MCF 10A (cell line): ENCODE measurements around the gene ANGPTL8. TPM values are rescaled to one million over a fixed set of nuclear protein-coding genes. Genes with fewer than 3 reads are reported as not detected.
A peak's percentile ranks its signal among the peaks of the same experiment; 100 is the strongest.

Experiments
- BruUV-seq: library from RNA; stranded (reverse); fragments of 400-500 nt; replicated peaks from 2 replicates; lab custom pipeline; 2021; lab: Mats Ljungman, UMichigan
- CTCF ChIA-PET: fragments of 300-600 bp; sonication (Branson Sonifier 250); formaldehyde crosslinking; extraction: SDS; loops from one replicate; lab custom pipeline; 2021; ENCODE audit warnings: antibody characterized with exemption, inconsistent platforms; lab: Yijun Ruan, JAX
- POLR2A ChIA-PET: fragments of 300-600, 350-650 bp; sonication (Branson Sonifier 250); formaldehyde crosslinking; extraction: SDS; loops from one replicate; lab custom pipeline; 2020; ENCODE audit warnings: antibody characterized with exemption, inconsistent platforms; lab: Yijun Ruan, JAX
- DNase-seq: peaks from one replicate; pipeline ENCODE4 v3.0.0-alpha.2; 2018; ENCODE audit not compliant: unreplicated experiment
- H3K27ac Mint-ChIP-seq: one replicate; pipeline ENCODE4 v1.8.0; 2022; ENCODE audit warnings: mild to moderate bottlenecking, low read depth, mixed read lengths; ENCODE audit not compliant: unreplicated experiment
- H3K27me3 Mint-ChIP-seq: one replicate; pipeline ENCODE4 v1.8.0; 2022; ENCODE audit warnings: mixed read lengths; ENCODE audit not compliant: insufficient read depth, unreplicated experiment
- H3K36me3 Mint-ChIP-seq: one replicate; pipeline ENCODE4 v1.8.0; 2022; ENCODE audit warnings: mild to moderate bottlenecking, moderate library complexity, mixed read lengths; ENCODE audit not compliant: insufficient read depth, unreplicated experiment
- H3K4me1 Mint-ChIP-seq: one replicate; pipeline ENCODE4 v1.8.0; 2022; ENCODE audit warnings: mixed read lengths; ENCODE audit not compliant: insufficient read depth, unreplicated experiment
- H3K4me3 Mint-ChIP-seq: one replicate; pipeline ENCODE4 v1.8.0; 2022; ENCODE audit warnings: mild to moderate bottlenecking, moderate library complexity, mixed read lengths; ENCODE audit not compliant: unreplicated experiment
- H3K9me3 Mint-ChIP-seq: one replicate; pipeline ENCODE4 v1.8.0; 2022; ENCODE audit warnings: mixed read lengths; ENCODE audit not compliant: unreplicated experiment
- intact Hi-C: fragments of 100-400 bp; cut with micrococcal nuclease; formaldehyde crosslinking; loops from 2 replicates; pipeline ENCODE4 v1.14.1; 2022
- total RNA-seq: library from RNA; stranded (reverse); gene quantifications from 2 replicates; pipeline ENCODE4 v1.2.3, GENCODE V29; 2022
- TF ChIP-seq, protein P1 (sequence below): fragments of 200-600 bp; IDR thresholded peaks from one replicate; pipeline ENCODE4 v1.8.0; 2022; ENCODE audit warnings: antibody characterized with exemption, mild to moderate bottlenecking; ENCODE audit not compliant: unreplicated experiment

Gene ANGPTL8
- total RNA-seq, 1 experiment from 2014 or later: not detected

GRCh38 chr19:11194656-11195558, 44.5 kb upstream of the ANGPTL8 start:
- peak overlapping the region; percentile 84 for H3K4me3 Mint-ChIP-seq
- no peak overlapping the region for H3K27ac Mint-ChIP-seq
- ChIA-PET CTCF (interaction anchor here (0.5 to 1.2 kb wide), 3 partner anchors 67 to 266 kb away, joined by 3 read pairs; no protein-coding TSS in a partner anchor), POLR2A (no interaction called here)
- no peak for DNase-seq
- no peaks in the 10 kb centered on the region for H3K9me3 Mint-ChIP-seq
- H3K36me3 Mint-ChIP-seq: peaks cover 26% of the 10 kb centered on the region
- intact Hi-C loops: loop anchor here (5.0 kb wide), 1 partner anchor 258 kb away; no protein-coding TSS in a partner anchor
- no TSS peak for BruUV-seq
- H3K27me3 Mint-ChIP-seq: no peaks in the 10 kb centered on the region
- peaks cover 15% of the 10 kb centered on the region for H3K4me1 Mint-ChIP-seq
- TF ChIP-seq, protein P1, sequence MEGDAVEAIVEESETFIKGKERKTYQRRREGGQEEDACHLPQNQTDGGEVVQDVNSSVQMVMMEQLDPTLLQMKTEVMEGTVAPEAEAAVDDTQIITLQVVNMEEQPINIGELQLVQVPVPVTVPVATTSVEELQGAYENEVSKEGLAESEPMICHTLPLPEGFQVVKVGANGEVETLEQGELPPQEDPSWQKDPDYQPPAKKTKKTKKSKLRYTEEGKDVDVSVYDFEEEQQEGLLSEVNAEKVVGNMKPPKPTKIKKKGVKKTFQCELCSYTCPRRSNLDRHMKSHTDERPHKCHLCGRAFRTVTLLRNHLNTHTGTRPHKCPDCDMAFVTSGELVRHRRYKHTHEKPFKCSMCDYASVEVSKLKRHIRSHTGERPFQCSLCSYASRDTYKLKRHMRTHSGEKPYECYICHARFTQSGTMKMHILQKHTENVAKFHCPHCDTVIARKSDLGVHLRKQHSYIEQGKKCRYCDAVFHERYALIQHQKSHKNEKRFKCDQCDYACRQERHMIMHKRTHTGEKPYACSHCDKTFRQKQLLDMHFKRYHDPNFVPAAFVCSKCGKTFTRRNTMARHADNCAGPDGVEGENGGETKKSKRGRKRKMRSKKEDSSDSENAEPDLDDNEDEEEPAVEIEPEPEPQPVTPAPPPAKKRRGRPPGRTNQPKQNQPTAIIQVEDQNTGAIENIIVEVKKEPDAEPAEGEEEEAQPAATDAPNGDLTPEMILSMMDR: no peak

- POLR2A ChIA-PET: no interaction called here
- peaks cover 19% of the 10 kb centered on the region for H3K36me3 Mint-ChIP-seq
- no peak overlapping the region for H3K27ac Mint-ChIP-seq
- H3K9me3 Mint-ChIP-seq: no peaks in the 10 kb centered on the region
- intact Hi-C loops: loop anchor here (5.0 kb wide), 1 partner anchor 258 kb away; no protein-coding TSS in a partner anchor
- TF ChIP-seq, protein P1: no peak
- H3K27me3 Mint-ChIP-seq: no peaks in the 10 kb centered on the region
- H3K4me3 Mint-ChIP-seq: peak overlapping the region; percentile 84
- no peak for DNase-seq
- no TSS peak for BruUV-seq
- CTCF ChIA-PET: interaction anchor here (1.2 kb wide), 1 partner anchor 67 kb away, joined by 3 read pairs; no protein-coding TSS in a partner anchor
- H3K4me1 Mint-ChIP-seq: peaks cover 11% of the 10 kb centered on the region
Observed at GRCh38 chr19:11195681-11196080, 43.7 kb upstream of the ANGPTL8 start.

- H3K4me1 Mint-ChIP-seq: peaks cover 11% of the 10 kb centered on the region
- peaks cover 13% of the 10 kb centered on the region for H3K36me3 Mint-ChIP-seq
- CTCF ChIA-PET: no interaction called here
- H3K4me3 Mint-ChIP-seq: peak overlapping the region; percentile 84
- H3K27me3 Mint-ChIP-seq: no peaks in the 10 kb centered on the region
- BruUV-seq: no TSS peak
- no peaks in the 10 kb centered on the region for H3K9me3 Mint-ChIP-seq
- TF ChIP-seq, protein P1: no peak
- intact Hi-C loops: loop anchor here (5.0 kb wide), 1 partner anchor 259 kb away; no protein-coding TSS in a partner anchor
- H3K27ac Mint-ChIP-seq: peak overlapping the region; percentile 49
- no peak for DNase-seq
- POLR2A ChIA-PET: no interaction called here
Observed at GRCh38 chr19:11196406-11197287, 42.8 kb upstream of the ANGPTL8 start.
